ENCODE measurements around the gene GUK1.

DNA sequence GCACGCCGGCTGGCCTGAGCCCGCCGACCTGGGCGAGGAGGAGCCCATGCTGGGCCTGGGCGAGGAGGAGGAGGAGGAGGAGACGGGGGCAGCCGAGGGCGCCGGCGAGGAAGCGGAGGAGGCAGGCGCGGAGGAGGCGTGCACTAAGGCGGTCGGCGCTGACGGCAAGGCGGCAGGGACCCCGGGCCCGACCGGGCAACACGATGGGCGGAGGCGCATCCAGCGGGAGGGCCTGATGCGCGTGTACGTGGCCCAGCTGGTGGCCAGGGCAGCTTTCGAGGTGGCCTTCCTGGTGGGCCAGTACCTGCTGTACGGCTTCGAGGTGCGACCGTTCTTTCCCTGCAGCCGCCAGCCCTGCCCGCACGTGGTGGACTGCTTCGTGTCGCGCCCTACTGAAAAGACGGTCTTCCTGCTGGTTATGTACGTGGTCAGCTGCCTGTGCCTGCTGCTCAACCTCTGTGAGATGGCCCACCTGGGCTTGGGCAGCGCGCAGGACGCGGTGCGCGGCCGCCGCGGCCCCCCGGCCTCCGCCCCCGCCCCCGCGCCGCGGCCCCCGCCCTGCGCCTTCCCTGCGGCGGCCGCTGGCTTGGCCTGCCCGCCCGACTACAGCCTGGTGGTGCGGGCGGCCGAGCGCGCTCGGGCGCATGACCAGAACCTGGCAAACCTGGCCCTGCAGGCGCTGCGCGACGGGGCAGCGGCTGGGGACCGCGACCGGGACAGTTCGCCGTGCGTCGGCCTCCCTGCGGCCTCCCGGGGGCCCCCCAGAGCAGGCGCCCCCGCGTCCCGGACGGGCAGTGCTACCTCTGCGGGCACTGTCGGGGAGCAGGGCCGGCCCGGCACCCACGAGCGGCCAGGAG lies 18.3 kb downstream of the GUK1 start:
- TF ChIP-seq, protein P1, sequence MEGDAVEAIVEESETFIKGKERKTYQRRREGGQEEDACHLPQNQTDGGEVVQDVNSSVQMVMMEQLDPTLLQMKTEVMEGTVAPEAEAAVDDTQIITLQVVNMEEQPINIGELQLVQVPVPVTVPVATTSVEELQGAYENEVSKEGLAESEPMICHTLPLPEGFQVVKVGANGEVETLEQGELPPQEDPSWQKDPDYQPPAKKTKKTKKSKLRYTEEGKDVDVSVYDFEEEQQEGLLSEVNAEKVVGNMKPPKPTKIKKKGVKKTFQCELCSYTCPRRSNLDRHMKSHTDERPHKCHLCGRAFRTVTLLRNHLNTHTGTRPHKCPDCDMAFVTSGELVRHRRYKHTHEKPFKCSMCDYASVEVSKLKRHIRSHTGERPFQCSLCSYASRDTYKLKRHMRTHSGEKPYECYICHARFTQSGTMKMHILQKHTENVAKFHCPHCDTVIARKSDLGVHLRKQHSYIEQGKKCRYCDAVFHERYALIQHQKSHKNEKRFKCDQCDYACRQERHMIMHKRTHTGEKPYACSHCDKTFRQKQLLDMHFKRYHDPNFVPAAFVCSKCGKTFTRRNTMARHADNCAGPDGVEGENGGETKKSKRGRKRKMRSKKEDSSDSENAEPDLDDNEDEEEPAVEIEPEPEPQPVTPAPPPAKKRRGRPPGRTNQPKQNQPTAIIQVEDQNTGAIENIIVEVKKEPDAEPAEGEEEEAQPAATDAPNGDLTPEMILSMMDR (conservative IDR thresholded peaks at IDR 0.05; ENCODE audit: low read length), result no peak
- TF ChIP-seq EZH2phosphoT487 (IDR thresholded peaks at IDR 0.05; ENCODE audit: borderline replicate concordance), result no peak

Measured in Loucy (cell line).